Measurements from ENCODE around the gene ZMYND12.

The ZMYND12 gene

DNA sequence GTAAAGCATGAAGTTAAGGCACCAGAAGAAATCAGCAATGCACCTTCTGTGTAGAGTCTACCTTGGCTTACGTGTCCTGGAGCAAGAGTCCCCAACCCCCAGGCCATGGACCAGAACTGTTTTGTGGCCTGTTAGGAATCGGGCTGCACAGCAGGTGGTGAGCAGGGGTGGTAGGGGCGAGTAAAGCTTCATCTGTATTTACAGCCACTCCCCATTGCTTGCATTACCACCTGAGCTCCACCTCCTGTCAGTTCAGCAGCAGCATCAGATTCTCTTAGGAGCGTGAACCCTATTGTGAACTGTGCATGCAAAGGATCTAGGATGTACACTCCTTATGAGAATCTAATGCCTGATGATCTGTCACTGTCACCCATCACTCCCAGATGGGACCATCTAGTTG, 21.5 kb downstream of the ZMYND12 start:
- Histone ChIP-seq H3F3A (ENCODE audit: insufficient read depth) (no peaks in the 10 kb centered on the region), H3K4me2 (ENCODE audit: low read depth, low read length, poor library complexity, severe bottlenecking) (no peak overlapping the region), H3K27ac (ENCODE audit: low read depth, low read length) (no peak overlapping the region), H2AFZ (ENCODE audit: low read depth, low read length, severe bottlenecking) (no peak overlapping the region), H3K9me2 (replicated peaks; ENCODE audit: insufficient read depth, low read length) (no peaks in the 10 kb centered on the region), H3K36me3 (ENCODE audit: low read length) (no peaks in the 10 kb centered on the region), H4K20me1 (ENCODE audit: low read depth, low read length) (no peaks in the 10 kb centered on the region), H3K27me3 (ENCODE audit: low read length) (no peaks in the 10 kb centered on the region), H3K9ac (ENCODE audit: low read length) (no peak overlapping the region), H3K4me3 (ENCODE audit: insufficient read depth, low read length, poor library complexity, severe bottlenecking) (no peak overlapping the region), H3K9me3 (ENCODE audit: insufficient read depth, low read length) (no peaks in the 10 kb centered on the region), H3K79me2 (ENCODE audit: insufficient read depth, low read length) (no peaks in the 10 kb centered on the region)
- TF ChIP-seq EZH2phosphoT487 (conservative IDR thresholded peaks at IDR 0.05; ENCODE audit: low read length) = no peak
- TF ChIP-seq CTCF (IDR thresholded peaks at IDR 0.05; ENCODE audit: insufficient read depth, low read length, poor library complexity, severe bottlenecking) = no peak

GRCh38 chr1:42433369-42433768, 22.5 kb downstream of the ZMYND12 start:
- Histone ChIP-seq H3K79me2 (ENCODE audit: insufficient read depth, low read length) (no peaks in the 10 kb centered on the region), H3K9me3 (ENCODE audit: insufficient read depth, low read length) (no peaks in the 10 kb centered on the region), H3K4me2 (ENCODE audit: low read depth, low read length, poor library complexity, severe bottlenecking) (no peak overlapping the region), H3K27me3 (ENCODE audit: low read length) (no peaks in the 10 kb centered on the region), H2AFZ (ENCODE audit: low read depth, low read length, severe bottlenecking) (no peak overlapping the region), H3K4me3 (ENCODE audit: insufficient read depth, low read length, poor library complexity, severe bottlenecking) (no peak overlapping the region), H3F3A (ENCODE audit: insufficient read depth) (no peaks in the 10 kb centered on the region), H3K9me2 (replicated peaks; ENCODE audit: insufficient read depth, low read length) (no peaks in the 10 kb centered on the region), H4K20me1 (ENCODE audit: low read depth, low read length) (no peaks in the 10 kb centered on the region), H3K9ac (ENCODE audit: low read length) (no peak overlapping the region), H3K27ac (ENCODE audit: low read depth, low read length) (no peak overlapping the region), H3K36me3 (ENCODE audit: low read length) (no peaks in the 10 kb centered on the region)
- TF ChIP-seq EZH2phosphoT487 (conservative IDR thresholded peaks at IDR 0.05; ENCODE audit: low read length) (no peak), CTCF (IDR thresholded peaks at IDR 0.05; ENCODE audit: insufficient read depth, low read length, poor library complexity, severe bottlenecking) (no peak)

DNA sequence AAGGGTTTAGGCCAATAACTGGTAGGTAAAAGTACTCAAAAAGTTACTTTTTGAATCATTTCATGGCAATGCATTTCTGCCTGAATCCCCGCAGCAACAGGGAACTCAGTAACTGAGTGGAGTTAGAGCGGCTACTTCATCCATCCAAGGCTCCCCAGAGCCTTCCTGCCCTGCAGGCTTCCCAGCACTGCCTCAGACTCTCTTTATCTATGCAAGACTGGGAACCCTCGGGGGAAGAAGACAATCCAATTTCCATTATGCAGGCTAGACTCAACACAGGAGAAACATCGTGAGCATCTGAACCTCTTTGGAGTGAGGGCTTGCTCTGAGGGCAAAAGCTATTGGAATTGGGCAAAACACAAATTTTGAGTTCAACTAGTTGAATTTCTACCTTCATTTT, 23.1 kb downstream of the ZMYND12 start:
- no peaks in the 10 kb centered on the region for H3K36me3 ChIP-seq (ENCODE audit: low read length)
- no peaks in the 10 kb centered on the region for H3K27me3 ChIP-seq (ENCODE audit: low read length)
- no peaks in the 10 kb centered on the region for H3F3A ChIP-seq (ENCODE audit: insufficient read depth)
- no peak overlapping the region for H3K27ac ChIP-seq (ENCODE audit: low read depth, low read length)
- H2AFZ ChIP-seq (ENCODE audit: low read depth, low read length, severe bottlenecking) = no peak overlapping the region
- H4K20me1 ChIP-seq (ENCODE audit: low read depth, low read length) = no peaks in the 10 kb centered on the region
- no peak overlapping the region for H3K9ac ChIP-seq (ENCODE audit: low read length)
- TF ChIP-seq EZH2phosphoT487 (conservative IDR thresholded peaks at IDR 0.05; ENCODE audit: low read length) (no peak), CTCF (IDR thresholded peaks at IDR 0.05; ENCODE audit: insufficient read depth, low read length, poor library complexity, severe bottlenecking) (no peak)
- H3K4me2 ChIP-seq (ENCODE audit: low read depth, low read length, poor library complexity, severe bottlenecking) = no peak overlapping the region
- H3K4me3 ChIP-seq (ENCODE audit: insufficient read depth, low read length, poor library complexity, severe bottlenecking) = no peak overlapping the region
- H3K79me2 ChIP-seq (ENCODE audit: insufficient read depth, low read length) = no peaks in the 10 kb centered on the region
- H3K9me2 ChIP-seq (replicated peaks; ENCODE audit: insufficient read depth, low read length) = no peaks in the 10 kb centered on the region
- no peaks in the 10 kb centered on the region for H3K9me3 ChIP-seq (ENCODE audit: insufficient read depth, low read length)

GRCh38 chr1:42431514-42431913, 24.3 kb downstream of the ZMYND12 start:
- Histone ChIP-seq H3K27ac (ENCODE audit: low read depth, low read length) (no peak overlapping the region), H3K27me3 (ENCODE audit: low read length) (no peaks in the 10 kb centered on the region), H3K9me3 (ENCODE audit: insufficient read depth, low read length) (no peaks in the 10 kb centered on the region), H3K4me3 (ENCODE audit: insufficient read depth, low read length, poor library complexity, severe bottlenecking) (no peak overlapping the region), H3K36me3 (ENCODE audit: low read length) (no peaks in the 10 kb centered on the region), H3K79me2 (ENCODE audit: insufficient read depth, low read length) (no peaks in the 10 kb centered on the region), H3F3A (ENCODE audit: insufficient read depth) (no peaks in the 10 kb centered on the region), H4K20me1 (ENCODE audit: low read depth, low read length) (no peaks in the 10 kb centered on the region), H3K9ac (ENCODE audit: low read length) (no peak overlapping the region), H3K4me2 (ENCODE audit: low read depth, low read length, poor library complexity, severe bottlenecking) (no peak overlapping the region), H3K9me2 (replicated peaks; ENCODE audit: insufficient read depth, low read length) (no peaks in the 10 kb centered on the region), H2AFZ (ENCODE audit: low read depth, low read length, severe bottlenecking) (no peak overlapping the region)
- TF ChIP-seq EZH2phosphoT487 (conservative IDR thresholded peaks at IDR 0.05; ENCODE audit: low read length) = no peak
- TF ChIP-seq CTCF (IDR thresholded peaks at IDR 0.05; ENCODE audit: insufficient read depth, low read length, poor library complexity, severe bottlenecking) = no peak

All from SU-DHL-6 (cell line).